A204.1 (cell line): Measurements from ENCODE around the gene TIE1.

ENCODE experiments used
- FAIRE-seq: peaks from 2 replicates; lab custom pipeline; 2012; peaks lifted over from hg19 to GRCh38; lab: Jason Lieb, UNC

Gene TIE1

GRCh38 chr1:43274125-43274803 lies 26.5 kb upstream of the TIE1 start:
- no peak for FAIRE-seq

DNA sequence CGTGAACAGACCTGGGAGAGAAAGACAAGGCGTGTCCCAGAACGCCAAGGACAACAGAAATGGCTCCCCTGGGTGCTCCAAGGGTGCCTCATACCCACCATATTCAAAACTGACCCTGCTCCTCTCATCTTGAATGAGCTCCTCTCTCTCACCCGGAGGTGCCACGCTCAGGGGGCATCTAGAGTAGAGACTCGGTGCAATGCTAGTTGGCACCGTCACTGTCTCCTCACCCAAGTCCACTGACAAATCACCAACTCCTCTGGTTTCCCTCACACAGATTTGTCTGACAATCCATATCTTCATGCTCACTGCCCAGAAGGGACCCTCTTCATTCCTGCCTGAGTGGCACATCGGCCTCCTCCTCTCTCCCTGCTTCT lies 26.0 kb upstream of the TIE1 start:
- FAIRE-seq, result no peak

DNA sequence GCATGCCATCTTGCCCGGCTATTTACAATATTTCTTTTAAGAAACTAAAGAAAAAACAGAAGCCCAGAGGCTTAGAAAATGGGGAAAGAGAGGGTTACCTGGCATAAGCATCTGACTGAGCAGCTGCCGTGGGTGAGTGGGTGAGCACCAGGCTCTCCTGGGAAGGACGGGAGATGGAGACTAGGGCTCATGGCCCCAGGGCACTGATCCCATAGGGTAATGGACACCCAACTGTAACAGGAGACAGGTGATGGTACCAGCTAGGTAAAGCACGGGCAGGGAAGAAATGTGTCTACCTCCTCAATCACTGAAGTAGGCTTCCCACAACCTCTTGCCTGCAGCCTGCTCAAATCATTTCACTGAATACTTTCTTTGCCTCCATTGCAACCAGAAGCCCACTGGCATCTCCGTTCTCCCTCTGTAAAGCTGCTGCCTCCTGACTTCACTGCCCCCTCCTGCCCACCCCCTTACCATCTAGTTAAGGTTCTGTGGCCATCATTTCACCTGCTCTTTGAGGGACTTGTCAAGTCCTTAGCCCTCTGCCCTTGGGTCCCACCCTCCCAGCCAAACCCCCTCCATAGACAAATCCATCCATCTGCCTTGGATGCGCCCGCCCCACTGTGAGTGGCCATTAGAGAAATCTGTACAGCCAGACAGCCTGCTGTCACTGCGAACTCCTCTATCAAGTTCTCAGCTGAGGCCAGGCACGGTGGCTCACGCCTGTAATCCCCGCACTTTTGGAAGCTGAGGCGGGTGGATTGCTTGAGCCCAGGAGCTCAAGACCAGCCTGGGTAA lies 24.8 kb upstream of the TIE1 start:
- FAIRE-seq, result no peak

GRCh38 chr1:43276673-43277072 lies 24.1 kb upstream of the TIE1 start:
- FAIRE-seq, result no peak

- no peak for FAIRE-seq
Observed at GRCh38 chr1:43277116-43277876, 23.5 kb upstream of the TIE1 start.

- FAIRE-seq, result no peak
Observed at GRCh38 chr1:43279161-43279560, 21.6 kb upstream of the TIE1 start.

GRCh38 chr1:43279666-43280065 lies 21.1 kb upstream of the TIE1 start:
- no peak for FAIRE-seq

GRCh38 chr1:43280692-43281091 lies 20.1 kb upstream of the TIE1 start:
- FAIRE-seq, result no peak

DNA sequence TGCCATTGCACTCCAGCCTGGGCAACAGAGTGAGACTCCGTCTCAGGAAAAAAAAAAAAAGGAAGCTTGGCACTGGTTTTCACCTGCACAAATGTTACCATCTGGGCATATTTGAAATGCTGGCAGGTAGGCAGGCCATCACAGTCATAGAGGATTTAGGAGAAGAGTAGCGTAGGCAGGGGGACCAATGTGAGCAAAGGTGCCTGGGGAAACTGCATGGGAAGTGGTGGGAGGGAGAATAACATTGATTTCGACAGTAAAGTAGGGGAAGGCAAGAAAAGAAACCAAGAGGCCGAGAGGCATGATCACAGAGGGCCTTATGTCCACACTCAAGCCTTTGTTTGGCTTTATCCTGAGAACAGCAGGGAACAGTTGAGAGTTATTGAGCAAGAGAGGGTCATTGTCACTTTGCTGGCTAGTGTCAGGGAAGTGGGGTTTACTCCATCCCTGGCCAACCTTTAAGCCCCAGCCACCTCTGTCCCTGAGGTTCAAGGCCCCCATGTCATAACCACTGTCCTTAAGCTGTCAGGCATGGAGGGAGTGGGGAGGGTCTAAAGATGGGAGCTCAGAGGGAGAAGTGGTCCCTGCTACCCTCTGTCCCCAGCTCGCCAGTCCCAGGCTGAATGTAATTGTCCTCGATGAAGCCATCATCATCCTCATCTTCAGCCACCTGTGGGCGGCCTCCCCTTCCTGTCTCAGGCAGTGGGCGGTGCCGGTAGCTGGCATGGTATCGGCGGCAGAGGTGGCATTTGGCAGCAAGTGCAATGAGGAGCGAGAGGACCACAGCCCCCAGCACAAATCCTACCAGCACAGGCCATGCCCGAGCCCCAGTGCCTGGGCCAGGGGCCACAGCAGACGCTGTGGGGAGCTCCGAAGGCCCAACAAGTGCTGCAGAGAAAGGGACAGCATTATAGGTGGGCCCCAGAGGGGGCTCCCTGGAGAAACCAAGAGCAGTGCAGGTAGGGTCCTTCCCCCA lies 18.3 kb upstream of the TIE1 start:
- FAIRE-seq, result no peak

DNA sequence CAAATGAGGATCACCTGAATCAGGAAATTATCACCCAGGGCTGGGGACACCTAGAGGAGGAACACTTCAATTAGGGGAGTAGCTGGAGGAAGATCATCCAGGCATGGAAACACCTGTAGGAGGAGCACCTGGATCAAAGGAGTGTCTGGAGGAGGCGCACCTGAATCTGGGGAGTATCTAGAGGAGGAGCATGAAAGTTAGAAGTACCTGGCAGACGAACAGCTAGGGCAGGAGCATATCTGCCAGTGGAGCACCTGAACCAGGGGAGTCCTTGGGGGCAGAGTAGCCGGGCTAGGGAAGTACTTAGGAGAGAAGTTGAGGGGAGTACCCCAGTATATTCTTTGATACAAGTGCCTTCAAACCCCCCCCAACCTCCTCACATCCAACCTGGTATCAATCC lies 16.7 kb upstream of the TIE1 start:
- FAIRE-seq, result no peak

- FAIRE-seq, result no peak
Observed at GRCh38 chr1:43284546-43285110, 16.2 kb upstream of the TIE1 start.

DNA sequence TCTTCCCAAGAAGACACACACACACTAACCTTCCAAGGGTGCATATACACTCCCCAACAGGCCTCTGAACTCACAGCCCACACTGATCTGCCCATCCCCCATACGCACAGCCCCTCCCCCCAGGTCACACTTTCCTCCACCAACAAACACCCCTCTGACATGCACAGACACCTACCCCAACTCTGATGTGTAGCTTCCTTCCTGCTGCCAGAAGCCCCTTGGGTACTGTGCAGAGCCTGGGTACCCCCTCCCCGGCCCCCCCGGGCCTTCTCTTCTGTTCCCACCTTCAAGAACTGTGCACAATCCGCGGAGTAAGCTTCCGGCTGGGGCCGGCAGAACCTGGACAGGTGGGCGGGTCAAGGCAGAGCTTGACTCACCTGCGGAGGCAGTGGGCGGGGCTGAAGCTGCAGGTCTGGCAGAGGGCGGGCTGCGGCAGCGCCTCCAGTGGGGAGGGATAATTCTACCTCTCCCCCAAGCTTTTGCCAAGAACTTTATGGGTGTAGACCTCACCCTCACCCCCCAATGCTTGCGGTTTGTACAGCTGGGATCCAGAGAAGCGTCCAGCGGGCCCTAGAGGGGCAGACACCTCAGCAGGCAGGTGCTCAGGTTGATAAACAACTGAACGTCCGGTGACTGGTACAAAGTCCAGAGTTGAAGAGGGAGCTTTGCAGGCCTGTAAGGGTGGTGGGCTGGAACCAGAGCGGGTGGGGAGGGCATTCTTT lies 15.4 kb upstream of the TIE1 start, which contains the start of gene C1orf210:
TSS of gene C1orf210 (minus strand) at position 313 of the 722 bp plus-strand sequence. CDS start 2,311 bp downstream, outside the sequence.
- FAIRE-seq, result no peak

- no peak for FAIRE-seq
Observed at GRCh38 chr1:43286115-43286514, 14.7 kb upstream of the TIE1 start.

GRCh38 chr1:43286533-43286932 lies 14.2 kb upstream of the TIE1 start:
- FAIRE-seq, result no peak

GRCh38 chr1:43288058-43288784 lies 12.6 kb upstream of the TIE1 start:
- no peak for FAIRE-seq

DNA sequence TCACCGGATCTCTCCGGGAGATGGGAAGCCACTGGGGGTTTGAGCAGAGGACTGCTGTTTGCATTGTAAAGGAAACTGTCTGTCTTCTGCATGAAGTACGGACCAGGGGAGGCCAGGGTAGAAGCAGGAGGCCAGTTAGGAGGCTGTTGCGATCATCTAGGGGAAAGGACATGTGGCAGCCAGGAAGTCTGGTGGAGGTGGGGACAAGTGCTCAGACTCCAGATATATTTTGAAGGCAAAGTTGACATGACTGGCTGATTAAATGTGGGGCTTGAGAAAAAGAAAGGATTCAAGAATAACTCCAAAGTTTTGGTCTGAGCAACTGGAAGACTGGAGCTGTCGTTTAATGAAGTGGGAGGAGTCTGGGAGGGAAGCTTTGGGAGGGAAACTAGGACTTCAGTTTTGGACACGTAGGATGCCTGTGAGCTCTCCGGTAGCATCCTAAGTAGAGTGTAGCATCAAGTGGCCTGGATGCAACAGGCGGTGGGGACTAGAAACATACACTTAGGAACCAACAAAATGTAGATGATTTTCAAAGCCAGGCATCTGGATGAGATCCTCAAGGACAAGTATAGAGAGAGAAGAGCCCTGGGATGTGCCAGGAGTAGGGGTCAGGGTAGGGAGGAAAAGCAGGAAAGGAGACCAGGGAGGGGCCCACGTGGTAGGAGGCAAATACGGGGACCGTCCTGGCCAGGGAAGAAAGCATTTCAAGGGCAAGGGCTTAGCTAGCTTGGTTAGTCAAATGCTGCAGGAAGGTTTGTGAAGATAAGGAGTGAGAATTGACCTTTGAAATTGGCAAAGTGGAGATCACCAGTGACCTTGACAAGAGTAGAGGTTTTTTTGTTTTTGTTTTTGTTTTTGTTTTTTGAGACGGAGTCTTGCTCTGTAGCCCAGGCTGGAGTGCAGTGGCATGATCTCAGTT lies 11.7 kb upstream of the TIE1 start:
- no peak for FAIRE-seq

- no peak for FAIRE-seq
Observed at GRCh38 chr1:43292216-43292615, 8.6 kb upstream of the TIE1 start.

DNA sequence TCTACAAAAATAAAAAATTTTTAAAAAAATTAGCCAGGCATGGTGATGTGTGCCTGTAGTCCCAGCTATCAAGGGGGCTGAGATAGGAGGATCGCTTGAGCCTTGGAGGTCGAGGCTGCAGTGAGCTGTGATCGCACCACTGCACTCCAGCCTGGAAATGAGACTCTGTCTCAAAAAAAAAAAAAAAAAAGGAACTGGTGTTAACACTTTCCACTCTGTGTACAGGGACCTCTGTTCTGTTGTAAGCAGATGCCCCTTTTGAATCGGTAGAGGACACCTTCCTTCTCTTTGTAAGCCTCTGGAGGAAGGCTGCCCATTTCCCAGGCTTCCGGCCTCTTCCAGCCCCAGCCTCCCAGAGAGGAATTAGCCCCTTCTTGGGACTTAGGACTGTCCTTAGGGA lies 8.1 kb upstream of the TIE1 start:
- FAIRE-seq, result no peak

GRCh38 chr1:43293176-43293575 lies 7.6 kb upstream of the TIE1 start:
- FAIRE-seq, result no peak
